ENCODE results near the gene ARPC2. TPM values are rescaled to one million over a fixed set of nuclear protein-coding genes. Genes with fewer than 3 reads are reported as not detected.

ARPC2 gene
- total RNA-seq, 1 donor from 2014 or later: 515 TPM

GRCh38 chr2:218245214-218245613 lies 28.2 kb downstream of the ARPC2 start:
- peaks cover 79% of the 10 kb centered on the region for H3K36me3 Mint-ChIP-seq (ENCODE audit: low read depth)
- H3K4me1 Mint-ChIP-seq: peaks cover 19% of the 10 kb centered on the region
- H3K27me3 Mint-ChIP-seq: no peaks in the 10 kb centered on the region
- H3K9me3 Mint-ChIP-seq: no peaks in the 10 kb centered on the region
- no peak for DNase-seq
- intact Hi-C loops (cut with micrococcal nuclease): no loop called here
- no peak overlapping the region for H3K4me3 Mint-ChIP-seq
- H3K27ac Mint-ChIP-seq: peak overlapping the region; percentile 70

- Mint-ChIP-seq H3K4me3 (no peak overlapping the region), H3K9me3 (no peaks in the 10 kb centered on the region), H3K27ac (no peak overlapping the region), H3K27me3 (no peaks in the 10 kb centered on the region), H3K36me3 (ENCODE audit: low read depth) (peaks cover 81% of the 10 kb centered on the region), H3K4me1 (peaks cover 16% of the 10 kb centered on the region)
- DNase-seq: no peak
- intact Hi-C loops (cut with micrococcal nuclease): no loop called here
Observed at GRCh38 chr2:218249691-218250090, 32.7 kb downstream of the ARPC2 start.

- H3K27ac Mint-ChIP-seq: peak overlapping the region; percentile 73
Observed at GRCh38 chr2:218252509-218253231, 35.7 kb downstream of the ARPC2 start.

GRCh38 chr2:218253232-218253625 lies 36.2 kb downstream of the ARPC2 start:
- Mint-ChIP-seq H3K4me3 (no peak overlapping the region), H3K27ac (peak overlapping the region; percentile 73), H3K27me3 (no peaks in the 10 kb centered on the region), H3K36me3 (ENCODE audit: low read depth) (peaks cover 67% of the 10 kb centered on the region), H3K4me1 (peaks cover 30% of the 10 kb centered on the region), H3K9me3 (no peaks in the 10 kb centered on the region)
- intact Hi-C loops (cut with micrococcal nuclease): no loop called here
- DNase-seq: no peak

More at GRCh38 chr2:218252509-218253231, 35.7 kb downstream of the ARPC2 start:
- H3K9me3 Mint-ChIP-seq: no peaks in the 10 kb centered on the region
- no peak for DNase-seq
- peaks cover 29% of the 10 kb centered on the region for H3K4me1 Mint-ChIP-seq
- no peak overlapping the region for H3K4me3 Mint-ChIP-seq
- H3K36me3 Mint-ChIP-seq (ENCODE audit: low read depth): peaks cover 71% of the 10 kb centered on the region
- intact Hi-C loops (cut with micrococcal nuclease): no loop called here
- H3K27me3 Mint-ChIP-seq: no peaks in the 10 kb centered on the region

GRCh38 chr2:218255446-218255845 lies 38.5 kb downstream of the ARPC2 start:
- Mint-ChIP-seq H3K4me1 (peaks cover 25% of the 10 kb centered on the region), H3K36me3 (ENCODE audit: low read depth) (peaks cover 48% of the 10 kb centered on the region), H3K9me3 (no peaks in the 10 kb centered on the region), H3K27ac (peak overlapping the region; percentile 70), H3K4me3 (no peak overlapping the region), H3K27me3 (no peaks in the 10 kb centered on the region)
- DNase-seq: no peak
- intact Hi-C loops (cut with micrococcal nuclease): loop anchor here (2.0 kb wide), 1 partner anchor 19 kb away; no protein-coding TSS in a partner anchor

- intact Hi-C loops (cut with micrococcal nuclease): loop anchor here (1.0 to 2.0 kb wide), 3 partner anchors 14 to 70 kb away; no protein-coding TSS in a partner anchor
- H3K4me1 Mint-ChIP-seq: peaks cover 25% of the 10 kb centered on the region
- H3K27me3 Mint-ChIP-seq: no peaks in the 10 kb centered on the region
- no peaks in the 10 kb centered on the region for H3K9me3 Mint-ChIP-seq
- H3K27ac Mint-ChIP-seq: peak overlapping the region; percentile 90
- no peak overlapping the region for H3K4me3 Mint-ChIP-seq
- peaks cover 38% of the 10 kb centered on the region for H3K36me3 Mint-ChIP-seq (ENCODE audit: low read depth)
- DNase-seq: no peak
Observed at GRCh38 chr2:218256612-218257350, 39.8 kb downstream of the ARPC2 start.

GRCh38 chr2:218257390-218257981 lies 40.5 kb downstream of the ARPC2 start:
- Mint-ChIP-seq H3K9me3 (no peaks in the 10 kb centered on the region), H3K27me3 (no peaks in the 10 kb centered on the region), H3K27ac (peak overlapping the region; percentile 90), H3K36me3 (ENCODE audit: low read depth) (peaks cover 31% of the 10 kb centered on the region), H3K4me3 (peak overlapping the region; percentile 21), H3K4me1 (peaks cover 23% of the 10 kb centered on the region)
- intact Hi-C loops (cut with micrococcal nuclease): loop anchor here (1.0 to 2.0 kb wide), 3 partner anchors 15 to 71 kb away; no protein-coding TSS in a partner anchor
- DNase-seq: peak; percentile 89

- Mint-ChIP-seq H3K9me3 (no peaks in the 10 kb centered on the region), H3K4me1 (peaks cover 27% of the 10 kb centered on the region), H3K36me3 (ENCODE audit: low read depth) (peaks cover 21% of the 10 kb centered on the region), H3K4me3 (no peak overlapping the region), H3K27ac (peak overlapping the region; percentile 46), H3K27me3 (no peaks in the 10 kb centered on the region)
- no peak for DNase-seq
- intact Hi-C loops (cut with micrococcal nuclease): no loop called here
Observed at GRCh38 chr2:218259099-218259961, 42.3 kb downstream of the ARPC2 start.

GRCh38 chr2:218260166-218260565 lies 43.2 kb downstream of the ARPC2 start:
- Mint-ChIP-seq H3K4me1 (peaks cover 25% of the 10 kb centered on the region), H3K9me3 (no peaks in the 10 kb centered on the region), H3K27me3 (no peaks in the 10 kb centered on the region), H3K4me3 (no peak overlapping the region), H3K36me3 (ENCODE audit: low read depth) (peaks cover 16% of the 10 kb centered on the region), H3K27ac (peak overlapping the region; percentile 46)
- DNase-seq: no peak
- intact Hi-C loops (cut with micrococcal nuclease): no loop called here

GRCh38 chr2:218260742-218261422 lies 43.9 kb downstream of the ARPC2 start, which contains the start of gene GPBAR1:
TSS of gene GPBAR1 (plus strand) at chr2:218261015. CDS start at chr2:218262725, 1,710 bp downstream.
- Mint-ChIP-seq H3K4me1 (peaks cover 20% of the 10 kb centered on the region), H3K36me3 (ENCODE audit: low read depth) (peaks cover 14% of the 10 kb centered on the region), H3K27ac (peak within 1 kb of the TSS; percentile 46), H3K9me3 (no peaks in the 10 kb centered on the region), H3K4me3 (no peak within 1 kb of the TSS), H3K27me3 (no peaks in the 10 kb centered on the region)
- intact Hi-C loops (cut with micrococcal nuclease): no loop called here
- no peak for DNase-seq

GRCh38 chr2:218261423-218262236 lies 44.6 kb downstream of the ARPC2 start:
- H3K9me3 Mint-ChIP-seq: no peaks in the 10 kb centered on the region
- H3K27ac Mint-ChIP-seq: no peak overlapping the region
- peaks cover 21% of the 10 kb centered on the region for H3K4me1 Mint-ChIP-seq
- intact Hi-C loops (cut with micrococcal nuclease): no loop called here
- no peak for DNase-seq
- no peak overlapping the region for H3K4me3 Mint-ChIP-seq
- peaks cover 12% of the 10 kb centered on the region for H3K36me3 Mint-ChIP-seq (ENCODE audit: low read depth)
- no peaks in the 10 kb centered on the region for H3K27me3 Mint-ChIP-seq

- no peak for DNase-seq
- no peak overlapping the region for H3K27ac Mint-ChIP-seq
- peaks cover 20% of the 10 kb centered on the region for H3K4me1 Mint-ChIP-seq
- H3K27me3 Mint-ChIP-seq: no peaks in the 10 kb centered on the region
- no peaks in the 10 kb centered on the region for H3K9me3 Mint-ChIP-seq
- H3K36me3 Mint-ChIP-seq (ENCODE audit: low read depth): peaks cover 18% of the 10 kb centered on the region
- no peak overlapping the region for H3K4me3 Mint-ChIP-seq
- intact Hi-C loops (cut with micrococcal nuclease): no loop called here
Observed at GRCh38 chr2:218262237-218262600, 45.2 kb downstream of the ARPC2 start.

Data from activated CD4-positive, alpha-beta T cell treated with anti-CD3 and anti-CD28 coated beads, Interleukin-2, amount 10 ng/mL, durations not matched to agents 24 days and 14 days (primary cell).